OCI-LY1 (cell line): Measurements from ENCODE around the gene PCNP.
A peak's percentile ranks its signal among the peaks of the same experiment; 100 is the strongest.
"Not testable (repeated sequence)": the region's sequence is repeated elsewhere in the genome, so short reads cannot be mapped to it uniquely, and the experiment has no call there.

Source experiments
- H2AFZ ChIP-seq: fragments of 200-600 bp; sonication (generic), shearing (Covaris generic); 2 replicates; pipeline ENCODE4 v1.6.0; 2014; ENCODE audit warnings: antibody characterized with exemption, mild to moderate bottlenecking, low read length
- H3F3A ChIP-seq: fragments of 200-600 bp; sonication (generic), shearing (Covaris generic); 2 replicates; pipeline ENCODE4 v1.6.0; 2014; ENCODE audit warnings: mild to moderate bottlenecking, antibody characterized with exemption, low read length, moderate library complexity; ENCODE audit not compliant: insufficient read depth
- H3K27ac ChIP-seq: fragments of 200-600 bp; sonication (generic); 2 replicates; pipeline ENCODE4 v1.5.1; 2014; ENCODE audit warnings: low read length, mixed run types, mild to moderate bottlenecking, low read depth; ENCODE audit not compliant: poor library complexity, severe bottlenecking
- H3K27me3 ChIP-seq: fragments of 200-600 bp; sonication (generic); 2 replicates; pipeline ENCODE4 v1.6.0; 2014; ENCODE audit warnings: antibody characterized with exemption, mild to moderate bottlenecking, low read length, moderate library complexity; ENCODE audit not compliant: insufficient read depth
- H3K36me3 ChIP-seq: fragments of 200-600 bp; sonication (generic); 2 replicates; pipeline ENCODE4 v1.6.1; 2014; ENCODE audit warnings: mild to moderate bottlenecking, antibody characterized with exemption, low read length, moderate library complexity, mixed read lengths; ENCODE audit not compliant: insufficient read depth
- H3K4me1 ChIP-seq: fragments of 200-600 bp; sonication (generic); 2 replicates; pipeline ENCODE4 v1.5.1; 2014; ENCODE audit warnings: mild to moderate bottlenecking, low read length, moderate library complexity; ENCODE audit not compliant: insufficient read depth, severe bottlenecking
- H3K4me2 ChIP-seq: fragments of 200-600 bp; sonication (generic), shearing (Covaris generic); 2 replicates; pipeline ENCODE4 v1.6.1; 2014; ENCODE audit warnings: low read length
- H3K4me3 ChIP-seq: fragments of 200-600 bp; sonication (generic); 2 replicates; pipeline ENCODE4 v1.5.1; 2014; ENCODE audit warnings: low read length, low read depth, mild to moderate bottlenecking, mixed read lengths; ENCODE audit not compliant: poor library complexity, severe bottlenecking
- H3K79me2 ChIP-seq: fragments of 200-600 bp; shearing (Covaris generic); 2 replicates; pipeline ENCODE4 v1.6.1; 2016; ENCODE audit warnings: mixed run types, low read length, mixed read lengths; ENCODE audit not compliant: insufficient read depth
- H3K9ac ChIP-seq: fragments of 200-600 bp; sonication (generic), shearing (Covaris generic); 2 replicates; pipeline ENCODE4 v1.6.1; 2014; ENCODE audit warnings: mild to moderate bottlenecking, low read length, mixed read lengths
- H3K9me2 ChIP-seq: fragments of 200-600 bp; sonication (generic), shearing (Covaris generic); 2 replicates; pipeline ENCODE4 v1.6.1; 2014; ENCODE audit warnings: low read depth, mild to moderate bottlenecking, low read length, mixed read lengths
- H3K9me3 ChIP-seq: fragments of 200-600 bp; shearing (Covaris generic); 2 replicates; pipeline ENCODE4 v1.6.1; 2014; ENCODE audit warnings: low read length, mixed read lengths
- H4K20me1 ChIP-seq: fragments of 200-600 bp; sonication (generic), shearing (Covaris generic); 2 replicates; pipeline ENCODE4 v1.6.0; 2016; ENCODE audit warnings: mild to moderate bottlenecking, low read length; ENCODE audit not compliant: insufficient read depth
- EZH2 ChIP-seq: fragments of 200-600 bp; sonication (generic), shearing (Covaris generic); IDR thresholded peaks from 2 replicates; pipeline ENCODE4 v1.8.0; 2017; ENCODE audit warnings: borderline replicate concordance, mixed run types, mild to moderate bottlenecking, antibody characterized with exemption, low read length, moderate library complexity, mixed read lengths
- TF ChIP-seq, protein P1 (sequence below): fragments of 200-600 bp; sonication (generic), shearing (Covaris generic); IDR thresholded peaks from 2 replicates; pipeline ENCODE4 v1.5.1; 2017; ENCODE audit warnings: mild to moderate bottlenecking, antibody characterized with exemption, low read length, moderate library complexity, mixed read lengths

PCNP gene

DNA sequence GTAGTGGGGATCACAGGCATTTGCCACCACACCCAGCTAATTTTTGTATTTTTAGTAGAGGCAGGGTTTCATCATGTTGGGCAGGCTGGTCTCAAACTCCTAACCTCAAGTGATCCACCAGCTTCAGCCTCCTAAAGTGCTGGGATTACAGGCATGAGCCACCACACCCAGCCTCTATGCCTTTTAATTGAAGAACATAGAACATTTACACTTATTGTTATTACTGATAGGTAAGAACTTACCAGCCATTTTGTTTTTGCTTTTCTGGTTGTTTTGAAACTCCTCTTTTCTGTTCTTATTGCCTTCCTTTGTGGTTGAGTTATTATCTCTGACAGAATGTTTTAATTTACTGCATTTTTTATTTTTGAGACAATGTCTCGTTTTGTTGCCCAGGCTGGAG is 29.2 kb downstream of the PCNP start:
- Histone ChIP-seq H3F3A (no peaks in the 10 kb centered on the region), H3K4me1 (no peaks in the 10 kb centered on the region)
- TF ChIP-seq EZH2 = no peak
- TF ChIP-seq, protein P1, sequence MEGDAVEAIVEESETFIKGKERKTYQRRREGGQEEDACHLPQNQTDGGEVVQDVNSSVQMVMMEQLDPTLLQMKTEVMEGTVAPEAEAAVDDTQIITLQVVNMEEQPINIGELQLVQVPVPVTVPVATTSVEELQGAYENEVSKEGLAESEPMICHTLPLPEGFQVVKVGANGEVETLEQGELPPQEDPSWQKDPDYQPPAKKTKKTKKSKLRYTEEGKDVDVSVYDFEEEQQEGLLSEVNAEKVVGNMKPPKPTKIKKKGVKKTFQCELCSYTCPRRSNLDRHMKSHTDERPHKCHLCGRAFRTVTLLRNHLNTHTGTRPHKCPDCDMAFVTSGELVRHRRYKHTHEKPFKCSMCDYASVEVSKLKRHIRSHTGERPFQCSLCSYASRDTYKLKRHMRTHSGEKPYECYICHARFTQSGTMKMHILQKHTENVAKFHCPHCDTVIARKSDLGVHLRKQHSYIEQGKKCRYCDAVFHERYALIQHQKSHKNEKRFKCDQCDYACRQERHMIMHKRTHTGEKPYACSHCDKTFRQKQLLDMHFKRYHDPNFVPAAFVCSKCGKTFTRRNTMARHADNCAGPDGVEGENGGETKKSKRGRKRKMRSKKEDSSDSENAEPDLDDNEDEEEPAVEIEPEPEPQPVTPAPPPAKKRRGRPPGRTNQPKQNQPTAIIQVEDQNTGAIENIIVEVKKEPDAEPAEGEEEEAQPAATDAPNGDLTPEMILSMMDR = no peak

DNA sequence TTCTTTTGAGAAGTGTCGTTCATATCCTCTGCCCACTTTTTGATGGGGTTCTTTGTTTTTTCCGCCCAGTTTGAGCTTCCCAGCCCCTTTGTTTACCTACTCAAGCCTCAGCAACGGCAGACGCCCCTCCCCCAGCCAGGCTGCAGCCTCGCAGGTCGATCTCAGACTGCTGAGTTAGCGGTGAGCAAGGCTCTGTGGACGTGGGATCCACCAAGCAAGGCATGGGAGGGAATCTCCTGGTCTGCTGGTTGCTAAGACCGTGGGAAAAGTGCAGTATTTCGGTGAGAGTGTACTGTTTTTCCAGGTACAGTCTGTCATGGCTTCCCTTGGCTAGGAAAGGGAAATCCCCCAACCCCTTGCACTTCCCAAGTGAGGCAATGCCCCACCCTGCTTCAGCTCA is 31.4 kb downstream of the PCNP start:
- H3K36me3 ChIP-seq, H3K9ac ChIP-seq, H4K20me1 ChIP-seq, H3K4me1 ChIP-seq, H3K79me2 ChIP-seq, H3K9me3 ChIP-seq, H3K27ac ChIP-seq, H3K27me3 ChIP-seq, H3K9me2 ChIP-seq, H3F3A ChIP-seq, H3K4me3 ChIP-seq, H2AFZ ChIP-seq, H3K4me2 ChIP-seq: not testable (repeated sequence)

More for the DNA sequence above, 29.2 kb downstream of the PCNP start:
- H3K27ac ChIP-seq = no peak overlapping the region
- H4K20me1 ChIP-seq = no peaks in the 10 kb centered on the region
- no peak overlapping the region for H3K4me2 ChIP-seq
- H3K27me3 ChIP-seq = no peaks in the 10 kb centered on the region
- no peaks in the 10 kb centered on the region for H3K36me3 ChIP-seq
- H3K79me2 ChIP-seq = no peaks in the 10 kb centered on the region
- no peaks in the 10 kb centered on the region for H3K9me3 ChIP-seq
- no peak overlapping the region for H3K4me3 ChIP-seq
- H3K9ac ChIP-seq = no peak overlapping the region
- no peak overlapping the region for H2AFZ ChIP-seq
- no peaks in the 10 kb centered on the region for H3K9me2 ChIP-seq

DNA sequence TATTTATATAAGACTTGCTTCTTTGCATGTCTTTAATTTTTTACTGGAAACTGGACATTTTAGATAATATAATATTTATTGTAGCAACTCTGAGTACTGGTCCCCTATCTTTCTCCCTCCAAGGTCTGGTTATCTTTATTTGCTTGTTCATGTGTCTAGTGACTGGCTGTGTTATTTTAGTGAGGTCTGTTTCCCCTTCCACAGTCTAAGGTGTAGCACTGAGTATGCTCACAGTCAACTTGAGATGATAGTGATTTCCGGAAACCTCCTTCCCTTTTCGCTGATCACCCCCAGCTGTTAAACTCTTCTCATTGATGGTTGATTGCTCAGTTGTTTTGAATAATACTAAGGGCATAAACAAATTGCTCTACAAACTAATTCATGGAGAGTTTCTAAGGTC is 37.0 kb downstream of the PCNP start:
- H2AFZ ChIP-seq = peak overlapping the region; percentile 66; the same call in 1 of the 2 replicates
- peak overlapping the region; percentile 30 for H3K4me3 ChIP-seq
- no peaks in the 10 kb centered on the region for H3F3A ChIP-seq
- no peaks in the 10 kb centered on the region for H3K79me2 ChIP-seq
- H3K27ac ChIP-seq = peak overlapping the region; percentile 62
- H3K36me3 ChIP-seq = no peaks in the 10 kb centered on the region
- H3K9me3 ChIP-seq = no peaks in the 10 kb centered on the region
- H4K20me1 ChIP-seq = no peaks in the 10 kb centered on the region
- H3K9me2 ChIP-seq = no peaks in the 10 kb centered on the region
- no peak overlapping the region for H3K9ac ChIP-seq
- peak overlapping the region; percentile 54 for H3K4me2 ChIP-seq
- peaks cover 41% of the 10 kb centered on the region for H3K4me1 ChIP-seq
- TF ChIP-seq, protein P1 = no peak
- TF ChIP-seq EZH2 = no peak
- H3K27me3 ChIP-seq = no peaks in the 10 kb centered on the region

DNA sequence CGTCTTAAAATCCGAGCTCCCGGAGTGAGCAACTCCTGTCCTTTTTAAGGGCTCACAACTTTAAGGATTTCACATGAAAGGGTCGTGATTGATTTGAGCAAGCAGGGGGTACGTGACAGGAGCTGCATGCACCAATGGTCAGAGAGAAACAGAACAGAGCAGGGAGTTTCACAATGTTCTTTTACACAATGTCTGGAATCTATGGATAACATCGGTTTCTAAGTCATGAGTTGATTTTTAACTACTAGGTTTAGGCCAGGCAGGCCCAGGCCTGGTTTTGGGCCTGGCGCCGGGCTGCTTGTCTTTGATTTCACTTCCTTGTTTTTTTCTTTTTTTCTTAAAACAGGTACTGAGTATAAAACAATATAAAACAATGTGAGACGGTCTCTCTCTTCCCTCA is 39.0 kb downstream of the PCNP start:
- not testable (repeated sequence) for H3K9me2 ChIP-seq, H3K27me3 ChIP-seq, H3K36me3 ChIP-seq, H4K20me1 ChIP-seq, H3K79me2 ChIP-seq, H3K4me3 ChIP-seq, H3K4me2 ChIP-seq, H3F3A ChIP-seq, H3K9me3 ChIP-seq
- Histone ChIP-seq H2AFZ (peak overlapping the region; percentile 88; the same call in 1 of the 2 replicates), H3K4me1 (peaks cover 41% of the 10 kb centered on the region), H3K27ac (peak overlapping the region; percentile 66), H3K9ac (peak overlapping the region; percentile 37; the same call in 1 of the 2 replicates)
